Left ventricle myocardium inferior (tissue), 1 donor: ENCODE data around the gene NMNAT1. TPM values are rescaled to one million over a fixed set of nuclear protein-coding genes. Genes with fewer than 3 reads are reported as not detected.
A peak's percentile ranks its signal among the peaks of the same experiment; 100 is the strongest.
"Not testable (repeated sequence)": the region's sequence is repeated elsewhere in the genome, so short reads cannot be mapped to it uniquely, and the experiment has no call there.

Experiments used
- DNase-seq: peaks from one replicate; pipeline ENCODE4 v3.0.0-alpha.2; 2020
- H3K27ac ChIP-seq: fragments of 200-600 bp; replicated peaks from 2 replicates; pipeline ENCODE4 v1.8.0; 2021
- H3K27me3 ChIP-seq: fragments of 200-600 bp; 2 replicates; pipeline ENCODE4 v1.8.0; 2021; ENCODE audit warnings: low read depth
- H3K36me3 ChIP-seq: fragments of 200-600 bp; 2 replicates; pipeline ENCODE4 v1.8.0; 2021
- H3K4me1 ChIP-seq: fragments of 200-600 bp; 2 replicates; pipeline ENCODE4 v1.8.0; 2021
- H3K4me3 ChIP-seq: fragments of 200-600 bp; 2 replicates; pipeline ENCODE4 v1.8.0; 2021; ENCODE audit warnings: mild to moderate bottlenecking, moderate library complexity
- H3K9me3 ChIP-seq: fragments of 200-600 bp; replicated peaks from 2 replicates; pipeline ENCODE4 v1.8.0; 2021
- CTCF ChIP-seq: fragments of 200-600 bp; IDR thresholded peaks from 2 replicates; pipeline ENCODE4 v1.8.0; 2021; ENCODE audit warnings: antibody characterized with exemption, mild to moderate bottlenecking, borderline replicate concordance
- intact Hi-C: fragments of 100-400 bp; cut with micrococcal nuclease; formaldehyde crosslinking; loops from one replicate; pipeline ENCODE4 v1.11.0; 2022
- total RNA-seq: library from RNA; stranded (reverse); fragmentation: NEBNext Ultra II Directional; extraction: Animal tissue kit (Norgen Biotek cat#: 25700); gene quantifications from one replicate; pipeline ENCODE4 v1.2.1, GENCODE V29; 2021
- donor health status: DM: no; HTN: yes; CAD: no; lungs with severe emphysema.

Gene NMNAT1
- total RNA-seq, 1 donor from 2014 or later = 22.2 TPM

GRCh38 chr1:10022656-10023055 lies 79.4 kb downstream of the NMNAT1 start:
- intact Hi-C loops = no loop called here
- peaks cover 8% of the 10 kb centered on the region for H3K9me3 ChIP-seq
- H3K27ac ChIP-seq = no peak overlapping the region
- H3K27me3 ChIP-seq = no peaks in the 10 kb centered on the region
- DNase-seq = no peak
- TF ChIP-seq CTCF = no peak
- H3K36me3 ChIP-seq = no peaks in the 10 kb centered on the region
- H3K4me3 ChIP-seq = no peak overlapping the region
- H3K4me1 ChIP-seq = no peaks in the 10 kb centered on the region

- H3K4me1 ChIP-seq = peaks cover 4% of the 10 kb centered on the region
- intact Hi-C loops = no loop called here
- no peak for TF ChIP-seq CTCF
- H3K36me3 ChIP-seq = no peaks in the 10 kb centered on the region
- no peak overlapping the region for H3K27ac ChIP-seq
- H3K27me3 ChIP-seq = no peaks in the 10 kb centered on the region
- DNase-seq = no peak
- no peak overlapping the region for H3K4me3 ChIP-seq
- peaks cover 8% of the 10 kb centered on the region for H3K9me3 ChIP-seq
These were observed 82.1 kb downstream of the NMNAT1 start for GRCh38 chr1:10025354-10025753.

- no peak overlapping the region for H3K27ac ChIP-seq
- peaks cover 8% of the 10 kb centered on the region for H3K9me3 ChIP-seq
- H3K4me1 ChIP-seq = peaks cover 17% of the 10 kb centered on the region
- H3K36me3 ChIP-seq = no peaks in the 10 kb centered on the region
- TF ChIP-seq CTCF = no peak
- no peaks in the 10 kb centered on the region for H3K27me3 ChIP-seq
- DNase-seq = no peak
- H3K4me3 ChIP-seq = no peak overlapping the region
- intact Hi-C loops = no loop called here
These were observed 83.8 kb downstream of the NMNAT1 start for GRCh38 chr1:10027027-10027426.

GRCh38 chr1:10028956-10029500 lies 85.8 kb downstream of the NMNAT1 start:
- peaks cover 34% of the 10 kb centered on the region for H3K4me1 ChIP-seq
- H3K27me3 ChIP-seq, intact Hi-C loops, H3K27ac ChIP-seq, H3K36me3 ChIP-seq, H3K9me3 ChIP-seq, DNase-seq, H3K4me3 ChIP-seq: not testable (repeated sequence)

- no peak for TF ChIP-seq CTCF
- intact Hi-C loops = loop anchor here (2.0 kb wide), 1 partner anchor 81 kb away; no protein-coding TSS in a partner anchor
- Histone ChIP-seq H3K9me3 (no peaks in the 10 kb centered on the region), H3K27ac (peak overlapping the region; percentile 96), H3K27me3 (no peaks in the 10 kb centered on the region), H3K4me3 (no peak overlapping the region), H3K4me1 (peaks cover 58% of the 10 kb centered on the region), H3K36me3 (peaks cover 2% of the 10 kb centered on the region)
- no peak for DNase-seq
These were observed 88.2 kb downstream of the NMNAT1 start for GRCh38 chr1:10031461-10031860.

GRCh38 chr1:10032590-10033358 lies 89.5 kb downstream of the NMNAT1 start, which contains the start of gene UBE4B:
Gene UBE4B, plus strand, starts transcription at chr1:10032958. Its CDS starts 713 bp downstream, at chr1:10033671.
- peak; percentile 99 for DNase-seq
- intact Hi-C loops = no loop called here
- Histone ChIP-seq H3K4me1 (peaks cover 60% of the 10 kb centered on the region), H3K36me3 (peaks cover 14% of the 10 kb centered on the region), H3K27me3 (no peaks in the 10 kb centered on the region), H3K4me3 (peak within 1 kb of the TSS; percentile 100), H3K9me3 (no peaks in the 10 kb centered on the region), H3K27ac (peak within 1 kb of the TSS; percentile 96)
- peak; percentile 90 for TF ChIP-seq CTCF
